HepG2 (cell line): ENCODE results near the gene ZC3H14. TPM values are rescaled to one million over a fixed set of nuclear protein-coding genes. Genes with fewer than 3 reads are reported as not detected.

Experiments
- ARID3A ChIP-seq: IDR thresholded peaks from 2 replicates; pipeline ENCODE4 v1.6.1; 2012; ENCODE audit warnings: low read depth, low read length, improper control_type of control experiment
- CTCF ChIP-seq: sonication (generic); formaldehyde crosslinking; IDR thresholded peaks from 2 replicates; pipeline ENCODE4 v1.5.0; 2020; ENCODE audit warnings: mild to moderate bottlenecking, missing genetic modification reagents, moderate library complexity
- GMEB2 ChIP-seq: IDR thresholded peaks from 2 replicates; pipeline ENCODE4 v1.6.1; 2016; ENCODE audit warnings: missing biosample characterization, missing genetic modification reagents, low read depth
- HMGXB4 ChIP-seq, 2 experiments: sonication (generic) in 1 of 2; formaldehyde crosslinking in 1 of 2; IDR thresholded peaks; 2 replicates each; pipeline versions ENCODE4 v1.4.0 to v1.6.1; 2018 to 2020; ENCODE audit warnings: missing genetic modification reagents in 2 of 2, borderline replicate concordance in 1 of 2, low read depth in 1 of 2, mild to moderate bottlenecking in 1 of 2, missing biosample characterization in 1 of 2
- HNF1B ChIP-seq: sonication (generic); formaldehyde crosslinking; IDR thresholded peaks from 2 replicates; pipeline ENCODE4 v1.5.1; 2020; ENCODE audit warnings: mild to moderate bottlenecking, moderate library complexity, missing genetic modification reagents
- KMT2A ChIP-seq: sonication (generic); formaldehyde crosslinking; IDR thresholded peaks from 2 replicates; pipeline ENCODE4 v1.4.0; 2020; ENCODE audit warnings: missing genetic modification reagents
- MIER2 ChIP-seq: IDR thresholded peaks from 2 replicates; pipeline ENCODE4 v1.6.1; 2016; ENCODE audit warnings: missing biosample characterization, missing genetic modification reagents
- MTA1 ChIP-seq: sonication (generic); formaldehyde crosslinking; IDR thresholded peaks from 2 replicates; pipeline ENCODE4 v1.4.0; 2020; ENCODE audit warnings: missing genetic modification reagents, mild to moderate bottlenecking, borderline replicate concordance
- MXD4 ChIP-seq: IDR thresholded peaks from 2 replicates; pipeline ENCODE4 v1.6.1; 2016; ENCODE audit warnings: mild to moderate bottlenecking, missing biosample characterization, missing genetic modification reagents
- PHF8 ChIP-seq: sonication (generic); formaldehyde crosslinking; IDR thresholded peaks from 2 replicates; pipeline ENCODE4 v1.5.0; 2020; ENCODE audit warnings: missing genetic modification reagents
- PRMT3 ChIP-seq: sonication (generic); formaldehyde crosslinking; IDR thresholded peaks from 2 replicates; pipeline ENCODE4 v1.8.1; 2022; ENCODE audit warnings: low read depth, mild to moderate bottlenecking, moderate library complexity, missing genetic modification reagents, borderline replicate concordance
- RAD21 ChIP-seq: fragments of 450-650 bp; formaldehyde crosslinking; IDR thresholded peaks from 2 replicates; pipeline ENCODE4 v1.5.0; 2020; ENCODE audit warnings: mild to moderate bottlenecking
- SP5 ChIP-seq: IDR thresholded peaks from 2 replicates; pipeline ENCODE4 v1.6.1; 2016; ENCODE audit warnings: low read depth, borderline replicate concordance
- STAG1 ChIP-seq: sonication (generic); formaldehyde crosslinking; IDR thresholded peaks from 2 replicates; pipeline ENCODE4 v1.4.0; 2020; ENCODE audit warnings: missing genetic modification reagents
- ZBTB2 ChIP-seq: sonication (generic); formaldehyde crosslinking; IDR thresholded peaks from 2 replicates; pipeline ENCODE4 v1.8.0; 2022; ENCODE audit warnings: low read depth, missing genetic modification reagents
- ZFX ChIP-seq: sonication (generic); formaldehyde crosslinking; IDR thresholded peaks from 2 replicates; pipeline ENCODE4 v1.4.0; 2020; ENCODE audit warnings: mild to moderate bottlenecking, low read depth, missing genetic modification reagents, moderate library complexity
- ZNF10 ChIP-seq: sonication (generic); formaldehyde crosslinking; IDR thresholded peaks from 2 replicates; pipeline ENCODE4 v1.4.0; 2020; ENCODE audit warnings: mild to moderate bottlenecking, low read depth, missing genetic modification reagents, borderline replicate concordance
- ZNF7 ChIP-seq: IDR thresholded peaks from 2 replicates; pipeline ENCODE4 v1.6.1; 2016; ENCODE audit warnings: missing biosample characterization, missing genetic modification reagents
- polyA plus RNA-seq, 8 experiments: library from polyadenylated mRNA; depleted of rRNA in 3 of 8; stranded (reverse) in 7 of 8; unstranded in 1 of 8; fragments of >200 nt; fragmentation: Illumina TruSeq in 4 of 8; extraction: Trizol in 4 of 8; gene quantifications; 2 replicates each; pipeline versions ENCODE4 v1.2.1 to v1.2.3, GENCODE V29; 2011 to 2016; ENCODE audit warnings: low read depth in 4 of 8, missing spikeins in 1 of 8, mixed read lengths in 1 of 8; ENCODE audit not compliant: insufficient read depth in 1 of 8
- total RNA-seq, 5 experiments: library from RNA; depleted of rRNA; stranded (reverse); fragments of >200 nt; fragmentation: Illumina TruSeq; extraction: Trizol; gene quantifications; 2 replicates each; pipeline ENCODE4 v1.2.3, GENCODE V29; 2016; ENCODE audit warnings: low read depth in 1 of 5

Gene ZC3H14
- total and polyA plus RNA-seq, 2 of the 13 experiments (the other 11 are each of a cell fraction or from before 2014, with no cell fraction given), result 65.1 to 67.5 TPM

GRCh38 chr14:88667555-88668273, 104.9 kb downstream of the ZC3H14 start (continued):
- TF ChIP-seq ZBTB2 (CRISPR knock-in tag) (no peak), KMT2A (CRISPR knock-in tag) (no peak), ZNF10 (CRISPR knock-in tag) (no peak), MIER2 (CRISPR knock-in tag) (0 out of 2 replicates have a peak, but pooled peaks have one; percentile 24), RAD21 (peak; percentile 71), ZNF7 (no peak), MTA1 (CRISPR knock-in tag) (no peak), HNF1B (CRISPR knock-in tag) (peak; percentile 40; the same call in 1 of the 2 replicates), PHF8 (CRISPR knock-in tag) (no peak), HMGXB4 (CRISPR knock-in tag; IDR thresholded peaks at IDR 0.05; ENCODE audit: borderline replicate concordance in 1 of 2, low read depth in 1 of 2) (0 out of 4 replicates have a peak, but pooled peaks of 1 of the 2 experiments have one; percentile 20), CTCF (peak; percentile 84), STAG1 (CRISPR knock-in tag) (peak; percentile 83), MXD4 (CRISPR knock-in tag) (0 out of 2 replicates have a peak, but pooled peaks have one; percentile 41), ZFX (CRISPR knock-in tag) (0 out of 2 replicates have a peak, but pooled peaks have one; percentile 20), SP5 (CRISPR knock-in tag) (no peak), PRMT3 (CRISPR knock-in tag) (no peak), GMEB2 (no peak), ARID3A (no peak)
